T-cell (primary cell): Measurements from ENCODE around the gene CACNA1G. TPM values are rescaled to one million over a fixed set of nuclear protein-coding genes. Genes with fewer than 3 reads are reported as not detected.
A peak's percentile ranks its signal among the peaks of the same experiment; 100 is the strongest.

Experiments
- ATAC-seq, 4 experiments: fragments of 200-7000 bp in 3 of 4; fragments of 150-1000 bp in 1 of 4; cut with Tn5 transposase; replicated peaks in 1 of 4; 1 replicate in 3 of 4; 2 replicates in 1 of 4; pipeline ENCODE4 v1.10.0; 2021; ENCODE audit warnings: moderate library complexity in 3 of 4, mild to moderate bottlenecking in 2 of 4, moderate number of reproducible peaks in 1 of 4
- CTCF ChIA-PET, 2 donors: fragments of 300-600 bp; sonication (Branson Sonifier 250); formaldehyde crosslinking; loops; one replicate each; lab custom pipeline; 2022; ENCODE audit warnings: antibody characterized with exemption in 2 of 2; lab: Charles Lee
- POLR2A ChIA-PET, 2 donors: fragments of 300-600 bp; sonication (Branson Sonifier 250); formaldehyde crosslinking; loops; one replicate each; lab custom pipeline; 2022; ENCODE audit warnings: antibody characterized with exemption in 2 of 2; lab: Charles Lee
- DNase-seq, 35 experiments: peaks; one replicate each; pipeline versions ENCODE4 v3.0.0 to v3.0.0-alpha.2; 2013 to 2023
- H3K27ac ChIP-seq: one replicate; pipeline ENCODE4 v1.5.1; 2013; ENCODE audit warnings: low read length
- H3K27me3 ChIP-seq, 2 experiments: replicated peaks in 1 of 2; 1 replicate in 1 of 2; 2 replicates in 1 of 2; pipeline versions ENCODE4 v1.6.1 to v1.7.0; 2013; ENCODE audit warnings: low read length in 1 of 2, mixed read lengths in 1 of 2; ENCODE audit not compliant: control insufficient read depth in 2 of 2, insufficient read depth in 2 of 2; ENCODE audit errors: extremely low read depth in 1 of 2
- H3K36me3 ChIP-seq, 2 donors: 1 replicate in 1 of 2; 2 replicates in 1 of 2; pipeline versions ENCODE4 v1.6.1 to v1.7.0; 2013; ENCODE audit warnings: low read length in 1 of 2; ENCODE audit not compliant: control insufficient read depth in 2 of 2, insufficient read depth in 1 of 2; ENCODE audit errors: extremely low read depth in 1 of 2
- H3K4me1 ChIP-seq, 2 experiments: 1 replicate in 1 of 2; 2 replicates in 1 of 2; pipeline versions ENCODE4 v1.6.1 to v1.7.0; 2013; ENCODE audit warnings: low read length in 2 of 2, mixed read lengths in 1 of 2; ENCODE audit not compliant: insufficient read depth in 2 of 2, control insufficient read depth in 1 of 2; ENCODE audit errors: extremely low read depth in 1 of 2
- H3K4me3 ChIP-seq, 2 donors: 1 replicate in 1 of 2; 2 replicates in 1 of 2; pipeline versions ENCODE4 v1.5.1 to v1.7.0; 2013; ENCODE audit warnings: mild to moderate bottlenecking in 2 of 2, low read length in 1 of 2, moderate library complexity in 1 of 2; ENCODE audit not compliant: control insufficient read depth in 1 of 2; ENCODE audit errors: extremely low read depth in 1 of 2
- H3K9me3 ChIP-seq: 2 replicates; pipeline ENCODE4 v1.7.0; 2013
- H3K27ac Mint-ChIP-seq, 2 donors: one replicate each; pipeline ENCODE4 v1.8.0; 2020 to 2021; ENCODE audit warnings: mild to moderate bottlenecking in 2 of 2, mixed read lengths in 2 of 2
- H3K27me3 Mint-ChIP-seq, 2 donors: one replicate each; pipeline ENCODE4 v1.8.0; 2021 to 2022; ENCODE audit warnings: mixed read lengths in 2 of 2
- H3K36me3 Mint-ChIP-seq: one replicate; pipeline ENCODE4 v1.8.0; 2021; ENCODE audit warnings: mixed read lengths
- H3K4me1 Mint-ChIP-seq, 3 donors: one replicate each; pipeline ENCODE4 v1.8.0; 2020 to 2022; ENCODE audit warnings: mixed read lengths in 3 of 3, mild to moderate bottlenecking in 1 of 3
- H3K4me3 Mint-ChIP-seq, 3 donors: one replicate each; pipeline ENCODE4 v1.8.0; 2020 to 2022; ENCODE audit warnings: mild to moderate bottlenecking in 3 of 3, mixed read lengths in 3 of 3, moderate library complexity in 3 of 3
- H3K9me3 Mint-ChIP-seq, 3 donors: one replicate each; pipeline ENCODE4 v1.8.0; 2020 to 2022; ENCODE audit warnings: mixed read lengths in 3 of 3
- WGBS: methylation state at CpG from one replicate; pipeline ENCODE4 v1.1.5; 2013; ENCODE audit warnings: missing lambda C conversion rate; ENCODE audit not compliant: insufficient coverage; 5-methylcytosine and 5-hydroxymethylcytosine counted together
- total RNA-seq, 35 experiments: library from RNA in 6 of 35; stranded (reverse) in 6 of 35; fragments of 120-200 nt in 1 of 35; gene quantifications; one replicate each; pipeline versions ENCODE4 v1.2.1 to v1.2.4 and lab custom pipeline; 2013 to 2026

Gene CACNA1G
- total RNA-seq, 5 donors from 2014 or later (not counting 1 experiment from before 2014, with no cell fraction given): not detected

- H3K4me3 ChIP-seq: peak overlapping the region; percentile 35
- H3K4me3 Mint-ChIP-seq: peak overlapping the region; percentile 13 to 77 (median 63)
- no peak for DNase-seq
- 67% methylated on average over 3 of the region's 4 CpGs for WGBS
- H3K36me3 ChIP-seq: no peaks in the 10 kb centered on the region
- no peaks in the 10 kb centered on the region for H3K9me3 ChIP-seq
- H3K27ac ChIP-seq: no peak overlapping the region
- H3K27ac Mint-ChIP-seq: peak overlapping the region in 1 of 2 donors; percentile 52
- H3K4me1 ChIP-seq: peaks cover 0 to 30% of the 10 kb centered on the region in 2 experiments
- peaks cover 0 to 33% of the 10 kb centered on the region in 2 experiments for H3K27me3 ChIP-seq
- ChIA-PET CTCF (interaction anchor here in 1 of 2 donors (0.6 kb wide), 1 partner anchor 79 kb away, joined by 3 read pairs; no protein-coding TSS in a partner anchor), POLR2A (no interaction called here)
- no peak for ATAC-seq
- no peaks in the 10 kb centered on the region for H3K9me3 Mint-ChIP-seq
- H3K27me3 Mint-ChIP-seq: peaks cover 7 to 14% of the 10 kb centered on the region in 2 donors
- H3K36me3 Mint-ChIP-seq: peaks cover 3% of the 10 kb centered on the region
- peaks cover 16 to 28% (median 18%) of the 10 kb centered on the region in 3 donors for H3K4me1 Mint-ChIP-seq
Measured at GRCh38 chr17:50546701-50547034, 13.8 kb upstream of the CACNA1G start.

- POLR2A ChIA-PET: interaction anchor here in 1 of 2 donors (0.6 kb wide), 1 partner anchor 15 kb away, joined by 6 read pairs; no protein-coding TSS in a partner anchor
- CTCF ChIA-PET: interaction anchor here (0.6 kb wide), 2 partner anchors 79 to 305 kb away, joined by 3 to 7 read pairs; no protein-coding TSS in a partner anchor
- Mint-ChIP-seq H3K36me3 (peaks cover 3% of the 10 kb centered on the region), H3K4me3 (peak within 1 kb of the TSS; percentile 67 to 77 (median 71)), H3K4me1 (peaks cover 15 to 25% (median 16%) of the 10 kb centered on the region in 3 donors), H3K27ac (peak within 1 kb of the TSS in 1 of 2 donors; percentile 52), H3K9me3 (no peaks in the 10 kb centered on the region), H3K27me3 (peaks cover 7 to 14% of the 10 kb centered on the region in 2 donors)
- Histone ChIP-seq H3K27ac (no peak within 1 kb of the TSS), H3K36me3 (no peaks in the 10 kb centered on the region), H3K9me3 (no peaks in the 10 kb centered on the region), H3K4me3 (peak within 1 kb of the TSS; percentile 35), H3K4me1 (peaks cover 0 to 27% of the 10 kb centered on the region in 2 experiments), H3K27me3 (peaks cover 0 to 33% of the 10 kb centered on the region in 2 experiments)
- WGBS: 6% methylated on average over 42 of the region's 42 CpGs
- ATAC-seq (peak; percentile 79 to 87 (median 84)), DNase-seq (peak; percentile 60 to 94 (median 79))
Measured at GRCh38 chr17:50547035-50547735, 13.3 kb upstream of the CACNA1G start, which contains the start of gene SPATA20. SPATA20 (plus strand) TSS chr17:50547174; CDS start chr17:50547209, 35 bp downstream.

GRCh38 chr17:50547736-50548083 lies 12.8 kb upstream of the CACNA1G start:
- Histone ChIP-seq H3K4me3 (no peak overlapping the region), H3K27ac (no peak overlapping the region), H3K27me3 (peaks cover 0 to 30% of the 10 kb centered on the region in 2 experiments), H3K36me3 (no peaks in the 10 kb centered on the region), H3K9me3 (no peaks in the 10 kb centered on the region), H3K4me1 (peaks cover 0 to 22% of the 10 kb centered on the region in 2 experiments)
- peak overlapping the region; percentile 67 to 77 (median 71) for H3K4me3 Mint-ChIP-seq
- H3K36me3 Mint-ChIP-seq: peaks cover 3% of the 10 kb centered on the region
- POLR2A ChIA-PET: interaction anchor here in 1 of 2 donors (0.6 kb wide), 1 partner anchor 15 kb away, joined by 6 read pairs; no protein-coding TSS in a partner anchor
- ATAC-seq (no peak), DNase-seq (no peak)
- H3K27me3 Mint-ChIP-seq: peaks cover 7 to 14% of the 10 kb centered on the region in 2 donors
- no peaks in the 10 kb centered on the region for H3K9me3 Mint-ChIP-seq
- no peak overlapping the region for H3K27ac Mint-ChIP-seq
- WGBS: 88% methylated on average over 2 of the region's 5 CpGs
- CTCF ChIA-PET: interaction anchor here (0.6 to 0.8 kb wide), 2 partner anchors 9 to 304 kb away, joined by 3 to 7 read pairs; no protein-coding TSS in a partner anchor
- peaks cover 9 to 20% (median 11%) of the 10 kb centered on the region in 3 donors for H3K4me1 Mint-ChIP-seq

GRCh38 chr17:50548831-50549230 lies 11.7 kb upstream of the CACNA1G start:
- Histone ChIP-seq H3K4me3 (no peak overlapping the region), H3K9me3 (no peaks in the 10 kb centered on the region), H3K27me3 (peaks cover 0 to 22% of the 10 kb centered on the region in 2 experiments), H3K4me1 (peaks cover 0 to 18% of the 10 kb centered on the region in 2 experiments), H3K36me3 (no peaks in the 10 kb centered on the region), H3K27ac (no peak overlapping the region)
- DNase-seq (no peak), ATAC-seq (no peak)
- H3K9me3 Mint-ChIP-seq: no peaks in the 10 kb centered on the region
- ChIA-PET POLR2A (no interaction called here), CTCF (no interaction called here)
- peaks cover 7 to 11% of the 10 kb centered on the region in 2 donors for H3K27me3 Mint-ChIP-seq
- no peak overlapping the region for H3K4me3 Mint-ChIP-seq
- H3K27ac Mint-ChIP-seq: no peak overlapping the region
- peaks cover 5 to 19% (median 9%) of the 10 kb centered on the region in 3 donors for H3K4me1 Mint-ChIP-seq
- 80% methylated on average over 13 of the region's 18 CpGs for WGBS
- H3K36me3 Mint-ChIP-seq: peaks cover 3% of the 10 kb centered on the region

- Mint-ChIP-seq H3K27ac (no peak overlapping the region), H3K9me3 (no peaks in the 10 kb centered on the region), H3K27me3 (peaks cover 3 to 6% of the 10 kb centered on the region in 2 donors), H3K4me1 (peaks cover 5 to 13% (median 8%) of the 10 kb centered on the region in 3 donors), H3K36me3 (peaks cover 3% of the 10 kb centered on the region), H3K4me3 (no peak overlapping the region)
- Histone ChIP-seq H3K9me3 (no peaks in the 10 kb centered on the region), H3K4me1 (peaks cover 0 to 18% of the 10 kb centered on the region in 2 experiments), H3K27me3 (peaks cover 0 to 17% of the 10 kb centered on the region in 2 experiments), H3K27ac (no peak overlapping the region), H3K36me3 (no peaks in the 10 kb centered on the region), H3K4me3 (no peak overlapping the region)
- CTCF ChIA-PET: interaction anchor here in 1 of 2 donors (0.6 kb wide), 1 partner anchor 74 kb away, joined by 4 read pairs; no protein-coding TSS in a partner anchor
- POLR2A ChIA-PET: no interaction called here
- WGBS: 92% methylated on average over 18 of the region's 19 CpGs
- no peak for ATAC-seq
- DNase-seq: no peak
Measured at GRCh38 chr17:50549256-50549941, 11.1 kb upstream of the CACNA1G start.

- H3K27me3 ChIP-seq: peaks cover 0 to 13% of the 10 kb centered on the region in 2 experiments
- Mint-ChIP-seq H3K4me1 (peaks cover 5 to 9% (median 8%) of the 10 kb centered on the region in 3 donors), H3K9me3 (no peaks in the 10 kb centered on the region), H3K36me3 (peaks cover 5% of the 10 kb centered on the region), H3K27ac (no peak overlapping the region), H3K4me3 (no peak overlapping the region), H3K27me3 (peaks cover 0 to 2% of the 10 kb centered on the region in 2 donors)
- H3K36me3 ChIP-seq: no peaks in the 10 kb centered on the region
- ATAC-seq (no peak), DNase-seq (no peak)
- no peak overlapping the region for H3K27ac ChIP-seq
- WGBS: 98% methylated on average over 11 of the region's 11 CpGs
- ChIA-PET CTCF (interaction anchor here in 1 of 2 donors (0.6 kb wide), 1 partner anchor 73 kb away, joined by 4 read pairs; no protein-coding TSS in a partner anchor), POLR2A (no interaction called here)
- H3K9me3 ChIP-seq: no peaks in the 10 kb centered on the region
- H3K4me1 ChIP-seq: peaks cover 0 to 18% of the 10 kb centered on the region in 2 experiments
- no peak overlapping the region for H3K4me3 ChIP-seq
Measured at GRCh38 chr17:50549969-50550368, 10.5 kb upstream of the CACNA1G start.
